Neural cell (in vitro differentiated cells): ENCODE measurements around the gene SH3TC2. TPM values are rescaled to one million over a fixed set of nuclear protein-coding genes. Genes with fewer than 3 reads are reported as not detected.

ENCODE experiments used
- H2AFZ ChIP-seq: fragments of 200-600, 300-800 bp; sonication (generic), shearing (Covaris generic); 2 replicates; pipeline ENCODE4 v1.6.0; 2014; ENCODE audit warnings: low read depth, mild to moderate bottlenecking, antibody characterized with exemption, low read length, moderate library complexity
- H3F3A ChIP-seq: fragments of 200-600 bp; shearing (Covaris generic); 2 replicates; pipeline ENCODE4 v1.6.1; 2016; ENCODE audit warnings: mild to moderate bottlenecking, moderate library complexity, mixed read lengths, antibody characterized with exemption, low read length; ENCODE audit not compliant: insufficient read depth, poor library complexity, severe bottlenecking
- H3K27ac ChIP-seq: fragments of 200-600, 300-800 bp; sonication (generic), shearing (Covaris generic); 2 replicates; pipeline ENCODE4 v1.5.1; 2014; ENCODE audit warnings: mild to moderate bottlenecking, low read length, moderate library complexity
- H3K27me3 ChIP-seq: fragments of 300-800, 200-600 bp; sonication (generic), shearing (Covaris generic); 2 replicates; pipeline ENCODE4 v1.6.0; 2014; ENCODE audit warnings: mild to moderate bottlenecking, low read depth, low read length, moderate library complexity; ENCODE audit not compliant: insufficient read depth
- H3K36me3 ChIP-seq: fragments of 300-800, 200-600 bp; sonication (generic), shearing (Covaris generic); 2 replicates; pipeline ENCODE4 v1.5.1; 2014; ENCODE audit warnings: mild to moderate bottlenecking, antibody characterized with exemption, low read length, moderate library complexity; ENCODE audit not compliant: insufficient read depth
- H3K4me2 ChIP-seq: fragments of 300-800, 200-600 bp; sonication (generic), shearing (Covaris generic); 2 replicates; pipeline ENCODE4 v1.6.0; 2014; ENCODE audit warnings: mild to moderate bottlenecking, low read length
- H3K4me3 ChIP-seq: fragments of 300-800, 200-600 bp; sonication (generic), shearing (Covaris generic); 2 replicates; pipeline ENCODE4 v1.5.1; 2014; ENCODE audit warnings: mild to moderate bottlenecking, low read length, moderate library complexity
- H3K79me2 ChIP-seq: fragments of 200-600 bp; shearing (Covaris generic); replicated peaks from 2 replicates; pipeline ENCODE4 v1.6.0; 2014; ENCODE audit warnings: mild to moderate bottlenecking, low read length, moderate library complexity; ENCODE audit not compliant: insufficient read depth
- H3K9ac ChIP-seq: fragments of 300-800, 200-600 bp; sonication (generic), shearing (Covaris generic); 2 replicates; pipeline ENCODE4 v1.6.1; 2016; ENCODE audit warnings: mild to moderate bottlenecking, low read length, mixed read lengths
- H3K9me2 ChIP-seq: fragments of 200-600 bp; shearing (Covaris generic); 2 replicates; pipeline ENCODE4 v1.6.1; 2016; ENCODE audit warnings: mild to moderate bottlenecking, low read length, mixed read lengths; ENCODE audit not compliant: insufficient read depth
- H3K9me3 ChIP-seq: fragments of 200-600, 300-800 bp; sonication (generic), shearing (Covaris generic); 2 replicates; pipeline ENCODE4 v1.6.1; 2016; ENCODE audit warnings: mild to moderate bottlenecking, mixed run types, low read length, moderate library complexity, mixed read lengths
- H4K20me1 ChIP-seq: fragments of 200-600 bp; shearing (Covaris generic); 2 replicates; pipeline ENCODE4 v1.6.1; 2016; ENCODE audit warnings: mild to moderate bottlenecking, mixed run types; ENCODE audit not compliant: insufficient read depth
- EP300 ChIP-seq: fragments of 450-650 bp; conservative IDR thresholded peaks from 2 replicates; pipeline ENCODE4 v1.6.1; 2014; ENCODE audit warnings: antibody characterized with exemption, mild to moderate bottlenecking, moderate library complexity; ENCODE audit not compliant: poor library complexity, severe bottlenecking
- EZH2 ChIP-seq: fragments of 200-600, 300-800 bp; shearing (Covaris generic), sonication (generic); IDR thresholded peaks from 2 replicates; pipeline ENCODE4 v1.6.1; 2014; ENCODE audit warnings: antibody characterized with exemption, low read length, borderline replicate concordance, mild to moderate bottlenecking; ENCODE audit not compliant: insufficient read depth, poor library complexity, severe bottlenecking
- MXI1 ChIP-seq: fragments of 450-650 bp; conservative IDR thresholded peaks from 2 replicates; pipeline ENCODE4 v1.6.1; 2014; ENCODE audit warnings: antibody characterized with exemption, mild to moderate bottlenecking; ENCODE audit not compliant: poor library complexity, severe bottlenecking
- POLR2AphosphoS5 ChIP-seq: IDR thresholded peaks from 2 replicates; pipeline ENCODE4 v1.6.1; 2012
- RAD21 ChIP-seq: fragments of 450-650 bp; conservative IDR thresholded peaks from 2 replicates; pipeline ENCODE4 v1.6.1; 2014; ENCODE audit warnings: antibody characterized with exemption, mild to moderate bottlenecking, moderate library complexity
- SMC3 ChIP-seq: fragments of 450-650 bp; conservative IDR thresholded peaks from 2 replicates; pipeline ENCODE4 v1.6.1; 2014; ENCODE audit warnings: antibody characterized with exemption, mild to moderate bottlenecking, moderate library complexity; ENCODE audit not compliant: poor library complexity
- TAF1 ChIP-seq: IDR thresholded peaks from 2 replicates; pipeline ENCODE4 v1.6.1; 2012; ENCODE audit warnings: low read depth
- polyA plus RNA-seq: library from polyadenylated mRNA; depleted of rRNA; stranded (reverse); fragments of >200 nt; gene quantifications from 2 replicates; pipeline ENCODE4 v1.2.3, GENCODE V29; 2014
- TF ChIP-seq, protein P1 (sequence below): fragments of 450-650 bp; IDR thresholded peaks from 2 replicates; pipeline ENCODE4 v1.5.1; 2014; ENCODE audit warnings: antibody characterized with exemption, mild to moderate bottlenecking, moderate library complexity; ENCODE audit not compliant: poor library complexity, severe bottlenecking
- TF ChIP-seq, protein P2 (sequence below): IDR thresholded peaks from 2 replicates; pipeline ENCODE4 v1.6.1; 2012; ENCODE audit warnings: borderline replicate concordance

Gene SH3TC2
- polyA plus RNA-seq, 1 donor from 2014 or later = not detected

DNA sequence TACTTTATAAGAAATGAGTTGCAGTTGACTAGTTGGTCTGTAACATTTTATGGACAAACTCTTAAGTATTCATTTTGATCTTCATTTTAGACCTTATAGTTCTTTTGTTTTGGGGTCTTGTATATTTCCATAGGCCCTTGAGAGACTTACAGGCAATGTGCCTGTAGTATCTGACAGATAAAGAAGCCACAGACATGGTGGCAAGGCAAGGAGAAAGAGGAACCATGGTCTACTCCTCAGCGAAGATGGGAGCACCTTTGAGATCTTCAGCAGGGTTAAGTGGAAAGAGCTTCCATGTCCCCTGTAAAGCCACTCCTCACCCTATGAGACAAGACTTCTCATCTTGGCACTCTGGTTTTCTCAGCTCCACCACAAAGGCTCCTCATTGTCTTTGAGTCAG lies 56.4 kb downstream of the SH3TC2 start:
- no peaks in the 10 kb centered on the region for H3K36me3 ChIP-seq
- H4K20me1 ChIP-seq = no peaks in the 10 kb centered on the region
- no peak overlapping the region for H3K9ac ChIP-seq
- H3K9me3 ChIP-seq = no peaks in the 10 kb centered on the region
- TF ChIP-seq, protein P1, sequence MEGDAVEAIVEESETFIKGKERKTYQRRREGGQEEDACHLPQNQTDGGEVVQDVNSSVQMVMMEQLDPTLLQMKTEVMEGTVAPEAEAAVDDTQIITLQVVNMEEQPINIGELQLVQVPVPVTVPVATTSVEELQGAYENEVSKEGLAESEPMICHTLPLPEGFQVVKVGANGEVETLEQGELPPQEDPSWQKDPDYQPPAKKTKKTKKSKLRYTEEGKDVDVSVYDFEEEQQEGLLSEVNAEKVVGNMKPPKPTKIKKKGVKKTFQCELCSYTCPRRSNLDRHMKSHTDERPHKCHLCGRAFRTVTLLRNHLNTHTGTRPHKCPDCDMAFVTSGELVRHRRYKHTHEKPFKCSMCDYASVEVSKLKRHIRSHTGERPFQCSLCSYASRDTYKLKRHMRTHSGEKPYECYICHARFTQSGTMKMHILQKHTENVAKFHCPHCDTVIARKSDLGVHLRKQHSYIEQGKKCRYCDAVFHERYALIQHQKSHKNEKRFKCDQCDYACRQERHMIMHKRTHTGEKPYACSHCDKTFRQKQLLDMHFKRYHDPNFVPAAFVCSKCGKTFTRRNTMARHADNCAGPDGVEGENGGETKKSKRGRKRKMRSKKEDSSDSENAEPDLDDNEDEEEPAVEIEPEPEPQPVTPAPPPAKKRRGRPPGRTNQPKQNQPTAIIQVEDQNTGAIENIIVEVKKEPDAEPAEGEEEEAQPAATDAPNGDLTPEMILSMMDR = no peak
- TF ChIP-seq MXI1 (no peak), EZH2 (no peak), RAD21 (no peak), EP300 (no peak), POLR2AphosphoS5 (no peak), SMC3 (no peak), TAF1 (no peak)
- TF ChIP-seq, protein P2, sequence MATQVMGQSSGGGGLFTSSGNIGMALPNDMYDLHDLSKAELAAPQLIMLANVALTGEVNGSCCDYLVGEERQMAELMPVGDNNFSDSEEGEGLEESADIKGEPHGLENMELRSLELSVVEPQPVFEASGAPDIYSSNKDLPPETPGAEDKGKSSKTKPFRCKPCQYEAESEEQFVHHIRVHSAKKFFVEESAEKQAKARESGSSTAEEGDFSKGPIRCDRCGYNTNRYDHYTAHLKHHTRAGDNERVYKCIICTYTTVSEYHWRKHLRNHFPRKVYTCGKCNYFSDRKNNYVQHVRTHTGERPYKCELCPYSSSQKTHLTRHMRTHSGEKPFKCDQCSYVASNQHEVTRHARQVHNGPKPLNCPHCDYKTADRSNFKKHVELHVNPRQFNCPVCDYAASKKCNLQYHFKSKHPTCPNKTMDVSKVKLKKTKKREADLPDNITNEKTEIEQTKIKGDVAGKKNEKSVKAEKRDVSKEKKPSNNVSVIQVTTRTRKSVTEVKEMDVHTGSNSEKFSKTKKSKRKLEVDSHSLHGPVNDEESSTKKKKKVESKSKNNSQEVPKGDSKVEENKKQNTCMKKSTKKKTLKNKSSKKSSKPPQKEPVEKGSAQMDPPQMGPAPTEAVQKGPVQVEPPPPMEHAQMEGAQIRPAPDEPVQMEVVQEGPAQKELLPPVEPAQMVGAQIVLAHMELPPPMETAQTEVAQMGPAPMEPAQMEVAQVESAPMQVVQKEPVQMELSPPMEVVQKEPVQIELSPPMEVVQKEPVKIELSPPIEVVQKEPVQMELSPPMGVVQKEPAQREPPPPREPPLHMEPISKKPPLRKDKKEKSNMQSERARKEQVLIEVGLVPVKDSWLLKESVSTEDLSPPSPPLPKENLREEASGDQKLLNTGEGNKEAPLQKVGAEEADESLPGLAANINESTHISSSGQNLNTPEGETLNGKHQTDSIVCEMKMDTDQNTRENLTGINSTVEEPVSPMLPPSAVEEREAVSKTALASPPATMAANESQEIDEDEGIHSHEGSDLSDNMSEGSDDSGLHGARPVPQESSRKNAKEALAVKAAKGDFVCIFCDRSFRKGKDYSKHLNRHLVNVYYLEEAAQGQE = no peak
- H3K9me2 ChIP-seq = no peaks in the 10 kb centered on the region
- H3K27me3 ChIP-seq = no peaks in the 10 kb centered on the region
- H3K79me2 ChIP-seq = no peaks in the 10 kb centered on the region
- H3F3A ChIP-seq = no peaks in the 10 kb centered on the region
- no peak overlapping the region for H3K27ac ChIP-seq
- H2AFZ ChIP-seq = no peak overlapping the region
- H3K4me2 ChIP-seq = no peak overlapping the region
- no peak overlapping the region for H3K4me3 ChIP-seq

GRCh38 chr5:149005077-149005892 lies 57.6 kb downstream of the SH3TC2 start:
- Histone ChIP-seq H3K4me2 (no peak overlapping the region), H3K79me2 (no peaks in the 10 kb centered on the region), H3K27me3 (no peaks in the 10 kb centered on the region), H3K36me3 (no peaks in the 10 kb centered on the region), H3K9me3 (no peaks in the 10 kb centered on the region), H3K4me3 (no peak overlapping the region), H3K9ac (no peak overlapping the region), H3F3A (no peaks in the 10 kb centered on the region), H3K27ac (no peak overlapping the region), H3K9me2 (no peaks in the 10 kb centered on the region), H4K20me1 (no peaks in the 10 kb centered on the region), H2AFZ (no peak overlapping the region)
- no peak for TF ChIP-seq RAD21
- TF ChIP-seq EZH2 = no peak
